Endometrium (tissue), 2 donors: Measurements from ENCODE around the gene RABGGTA.

Source experiments
- FAIRE-seq: peaks from 2 replicates; lab custom pipeline; 2012; peaks lifted over from hg19 to GRCh38; lab: Jason Lieb, UNC
- donor health status: control.
- donor health status: control.

RABGGTA gene

GRCh38 chr14:24304019-24304387 lies 32.6 kb upstream of the RABGGTA start:
- no peak for FAIRE-seq

GRCh38 chr14:24300326-24300980 lies 29.1 kb upstream of the RABGGTA start:
- FAIRE-seq: no peak

DNA sequence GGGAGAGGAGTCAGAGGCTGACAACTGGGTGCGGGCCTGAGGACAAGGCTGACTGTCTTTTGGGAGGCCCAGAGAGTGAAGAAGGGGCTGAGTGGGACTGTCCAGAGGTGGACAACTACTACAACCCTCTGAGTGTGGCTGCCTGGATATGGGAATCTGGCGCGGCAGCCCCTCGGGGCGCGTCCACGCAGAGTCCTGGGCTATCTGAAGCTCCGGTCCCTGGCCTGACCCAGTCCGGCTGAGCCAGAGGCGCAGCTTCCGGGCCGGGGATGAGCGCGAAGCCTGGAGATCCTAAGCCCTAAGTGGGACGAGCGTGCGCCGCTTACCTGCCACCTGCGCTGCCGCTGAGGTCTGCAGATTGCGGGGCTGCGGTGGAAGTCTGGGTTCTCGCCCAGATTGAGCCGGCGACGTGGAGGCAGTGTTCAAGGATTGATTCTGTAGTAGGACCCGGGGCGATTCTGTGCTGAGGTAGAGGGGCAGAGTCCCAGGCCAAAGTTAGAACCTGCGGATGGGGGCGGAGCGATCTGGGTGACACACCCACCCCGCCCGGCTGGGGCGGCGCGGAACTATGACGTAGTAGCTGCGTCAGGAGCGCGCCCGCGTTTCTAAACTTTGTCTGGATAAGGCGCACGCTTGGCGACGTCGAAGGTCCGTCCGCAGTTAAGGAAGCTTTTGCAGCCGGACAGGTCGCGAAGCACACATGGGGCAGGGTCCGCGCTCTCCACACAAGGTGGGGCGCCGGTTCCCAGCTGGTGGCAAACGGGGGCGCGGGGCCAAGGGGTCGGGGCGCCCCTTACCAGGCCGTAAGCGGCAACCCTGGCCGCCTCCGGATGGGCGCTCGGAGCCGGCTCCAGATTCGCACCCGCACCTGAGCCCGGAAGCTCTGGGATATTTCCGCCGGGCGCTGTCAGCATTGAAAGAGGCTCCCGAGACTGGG lies 28.1 kb upstream of the RABGGTA start, which contains the start of the genes DHRS1 and NOP9:
Gene DHRS1, minus strand, starts transcription at position 526 of the 937 bp plus-strand sequence. CDS start 674 bp downstream, outside the sequence.
Gene NOP9, plus strand, starts transcription at position 596 of the 937 bp plus-strand sequence. Its CDS starts 105 bp downstream, at position 701.
- peak; percentile 12 for FAIRE-seq

GRCh38 chr14:24298892-24299254 lies 27.5 kb upstream of the RABGGTA start:
- no peak for FAIRE-seq

GRCh38 chr14:24297190-24297964 lies 26.0 kb upstream of the RABGGTA start:
- FAIRE-seq: no peak

DNA sequence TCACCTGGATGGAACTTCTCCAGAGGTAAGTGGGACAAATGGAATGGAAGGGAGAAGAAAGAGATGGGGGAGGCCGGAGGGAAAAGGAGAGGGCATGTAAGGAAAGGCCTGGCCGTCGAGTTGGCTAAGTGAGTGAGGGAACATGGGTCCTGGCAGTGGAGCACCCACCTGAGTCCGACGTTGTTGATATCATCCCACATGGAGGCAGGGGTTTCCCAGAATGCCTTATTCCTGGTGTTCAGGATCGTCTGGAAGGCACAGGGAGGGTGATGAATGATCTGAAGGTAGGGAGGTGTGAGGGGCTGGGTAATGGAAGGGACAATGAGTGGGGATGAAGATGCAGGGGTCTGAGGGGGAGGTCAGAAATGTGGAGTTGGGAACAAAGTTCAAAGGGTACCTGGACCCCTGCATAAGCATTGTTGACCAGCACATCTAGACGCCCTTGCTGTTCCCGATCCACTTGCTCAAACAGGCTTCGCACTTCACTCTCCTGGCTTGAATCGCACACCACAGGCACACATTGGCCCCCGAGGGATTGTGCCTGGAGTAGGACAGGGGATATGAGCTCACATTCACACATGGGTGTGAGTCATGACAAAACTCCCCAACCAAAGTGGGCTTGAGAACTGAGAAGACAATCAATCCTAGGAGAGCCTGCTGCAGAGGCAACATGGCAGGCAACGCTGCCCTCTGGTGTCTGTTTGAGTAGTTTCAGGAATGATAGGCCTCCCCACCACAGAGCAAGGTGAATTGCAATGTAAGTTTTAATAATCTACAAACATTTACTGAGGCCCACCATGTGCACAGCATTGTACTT lies 25.2 kb upstream of the RABGGTA start:
- no peak for FAIRE-seq

DNA sequence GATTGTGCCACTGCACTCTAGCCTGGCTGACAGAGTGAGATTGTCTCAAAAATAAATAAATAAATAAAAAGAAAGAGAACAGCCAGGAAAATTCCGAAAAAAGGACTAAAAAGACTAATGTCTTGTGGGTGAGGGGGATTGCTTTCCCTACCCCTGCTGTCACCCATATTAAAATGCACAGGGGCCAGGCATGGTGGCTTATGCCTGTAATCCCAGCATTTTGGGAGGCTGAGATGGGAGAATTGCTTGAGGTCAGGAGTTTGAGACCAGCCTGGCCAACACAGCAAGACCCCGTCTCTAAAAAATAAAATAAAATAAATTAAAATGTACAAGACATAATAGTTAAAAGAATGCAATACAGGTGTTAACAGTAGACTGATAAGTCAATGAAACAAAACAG lies 22.1 kb upstream of the RABGGTA start:
- FAIRE-seq: no peak

DNA sequence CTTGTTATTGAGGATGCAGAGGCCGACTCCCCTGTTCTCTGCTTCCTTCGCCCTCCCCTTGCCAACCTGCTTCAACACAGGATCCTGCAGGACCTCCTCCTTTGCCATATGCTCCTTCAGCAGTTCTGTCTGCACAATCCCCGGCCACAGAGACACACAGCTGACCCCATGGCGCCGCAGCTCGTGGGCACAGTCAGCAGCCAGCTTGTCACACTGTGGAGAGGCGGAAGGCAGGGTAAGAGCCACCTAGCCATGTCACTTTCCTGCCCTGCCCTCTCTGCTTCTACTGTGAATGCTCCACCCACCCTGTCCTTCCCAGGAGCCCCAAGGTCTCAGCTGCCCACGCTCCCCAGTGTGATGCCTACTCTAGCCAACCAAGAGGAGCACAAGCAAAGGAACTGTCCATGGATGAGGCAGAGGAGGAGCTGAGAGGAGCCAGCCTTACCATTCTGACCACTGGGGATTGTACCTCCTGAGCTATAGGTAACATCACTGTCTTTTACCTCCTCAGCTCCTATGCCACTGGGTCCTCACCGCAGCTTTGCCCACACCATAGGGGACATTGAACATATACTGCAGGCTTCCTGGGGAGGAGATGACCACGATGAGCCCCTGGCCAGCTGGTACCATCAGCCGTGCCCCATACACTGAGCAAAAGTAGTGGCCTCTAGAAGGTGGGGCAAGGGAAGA lies 20.9 kb upstream of the RABGGTA start:
- FAIRE-seq: no peak

GRCh38 chr14:24291446-24292117 lies 20.2 kb upstream of the RABGGTA start:
- FAIRE-seq: no peak

GRCh38 chr14:24290746-24291145 lies 19.3 kb upstream of the RABGGTA start:
- no peak for FAIRE-seq

DNA sequence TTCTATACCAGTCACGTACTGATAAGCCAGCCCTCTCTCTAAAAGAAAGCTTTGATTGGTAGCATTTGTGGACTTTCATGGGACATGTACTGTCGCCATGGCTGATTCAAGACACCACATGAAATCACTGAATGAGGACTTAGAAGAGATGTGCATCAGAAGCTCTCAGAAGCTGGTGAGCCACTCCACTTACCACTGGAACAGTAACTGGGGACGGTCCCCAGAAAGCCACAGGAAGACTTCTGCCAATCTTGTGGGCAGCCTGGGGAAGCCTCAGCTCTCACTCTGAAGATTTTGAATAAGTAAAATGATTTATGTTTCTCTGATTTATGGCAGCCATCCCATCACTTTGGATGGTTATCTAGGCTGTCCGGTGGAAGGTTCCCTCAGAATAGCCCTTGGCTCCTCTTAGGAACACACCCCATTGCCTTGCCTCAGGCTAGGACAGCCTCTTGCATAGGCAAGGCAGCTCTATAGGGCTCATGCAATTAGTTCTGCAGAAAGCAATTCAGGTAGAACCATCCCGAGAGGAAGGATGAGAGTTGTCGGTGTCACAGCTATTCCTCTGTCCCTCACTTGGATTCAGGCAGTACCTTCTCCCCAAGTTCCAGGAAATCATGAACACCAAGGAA lies 18.4 kb upstream of the RABGGTA start:
- FAIRE-seq: no peak

GRCh38 chr14:24286996-24287395 lies 15.6 kb upstream of the RABGGTA start:
- FAIRE-seq: no peak

DNA sequence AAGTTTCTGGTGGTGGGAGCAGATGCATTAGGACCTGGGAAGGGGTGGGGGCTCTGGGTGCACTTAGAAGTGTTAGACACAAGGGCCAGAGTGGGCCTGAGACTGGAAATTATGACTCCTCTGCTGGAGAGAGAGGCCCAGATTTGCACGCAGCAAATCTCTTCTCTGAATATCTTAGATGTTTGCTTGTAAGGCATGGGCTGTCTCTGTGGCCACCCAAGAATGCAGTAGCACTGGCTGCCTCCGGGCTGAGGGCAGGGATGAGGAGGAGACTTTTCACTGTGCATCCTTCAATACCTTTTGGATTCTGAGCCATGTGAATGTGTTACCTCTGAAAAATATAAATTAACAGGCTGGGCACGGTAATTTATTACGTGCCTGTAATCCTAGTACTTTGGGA lies 14.0 kb upstream of the RABGGTA start:
- no peak for FAIRE-seq

DNA sequence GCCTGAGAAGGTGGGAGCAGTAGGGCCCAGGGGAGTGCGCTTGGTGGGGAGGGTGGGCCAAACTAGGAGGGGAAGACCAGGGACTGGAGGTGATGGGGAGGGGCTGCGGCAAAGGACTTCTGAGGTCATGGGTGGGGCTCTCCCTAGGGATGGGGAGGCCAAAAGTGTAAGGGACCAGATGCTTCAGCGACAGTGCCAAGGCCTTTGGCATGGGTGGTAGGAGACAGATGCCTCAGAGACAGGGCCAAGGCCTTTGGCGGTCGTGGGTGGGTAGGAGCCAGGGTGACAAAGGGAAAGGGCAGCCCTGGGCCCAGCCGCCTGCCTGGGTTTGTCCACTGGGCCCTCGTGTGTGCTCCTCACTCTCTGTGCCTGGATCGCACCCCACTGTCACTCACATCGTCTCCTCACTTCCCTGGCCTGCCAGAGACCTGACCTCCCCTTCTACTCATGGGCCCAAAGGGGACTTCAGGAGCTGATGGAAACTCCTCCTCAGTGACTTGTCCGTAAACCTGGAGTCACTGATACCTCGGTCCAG lies 13.2 kb upstream of the RABGGTA start:
- FAIRE-seq: no peak

DNA sequence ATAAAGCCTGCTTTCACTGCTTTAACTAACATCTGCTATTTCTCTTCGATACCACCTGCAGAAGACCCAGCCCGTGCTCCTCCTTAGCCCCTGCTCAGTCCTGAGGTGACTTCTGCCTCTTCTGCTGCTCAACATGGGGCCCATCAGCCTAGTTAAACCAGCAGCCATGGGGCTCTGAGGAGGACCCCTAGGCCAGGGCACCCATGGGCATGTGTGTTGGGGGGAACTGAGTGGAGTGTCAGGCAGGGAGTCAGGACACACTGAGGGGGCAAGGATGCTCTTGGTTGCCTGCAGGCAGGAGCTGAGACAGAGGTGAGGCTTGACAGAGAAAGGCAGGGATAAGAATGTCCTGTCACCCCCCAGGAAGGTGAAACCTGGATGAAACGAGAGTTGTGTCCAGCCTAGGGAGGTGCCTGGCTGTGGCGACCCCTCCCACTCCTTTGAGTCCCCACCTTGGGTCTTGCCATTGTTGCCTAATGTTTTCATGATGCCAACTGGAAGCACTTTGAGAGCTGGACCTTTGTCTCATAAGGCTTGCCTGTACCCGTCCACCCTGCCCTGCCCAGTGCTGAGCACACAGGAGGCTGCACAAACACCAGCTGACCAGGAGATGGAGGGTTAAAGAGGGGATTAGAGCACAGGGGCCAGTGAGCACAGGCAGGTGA lies 12.5 kb upstream of the RABGGTA start:
- no peak for FAIRE-seq

DNA sequence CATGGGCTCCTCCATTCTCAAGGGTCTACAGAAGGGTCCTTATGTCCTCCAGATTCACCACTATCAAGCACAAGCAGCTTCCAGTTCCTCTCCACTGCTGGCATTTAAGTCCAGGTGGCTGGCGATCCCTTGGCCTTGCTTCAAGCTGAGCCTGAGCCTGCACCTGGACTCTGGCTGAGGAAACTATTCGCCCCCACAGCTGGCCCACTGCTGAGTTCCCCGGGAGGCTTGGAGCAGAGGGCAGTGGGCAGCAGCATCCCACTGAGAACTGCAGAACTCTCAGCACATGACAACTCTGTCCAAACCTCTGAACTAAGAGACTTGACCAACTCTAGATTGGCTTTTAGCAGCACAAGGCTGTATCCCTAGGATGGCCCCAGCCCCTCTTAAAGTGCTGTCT lies 11.3 kb upstream of the RABGGTA start:
- no peak for FAIRE-seq

DNA sequence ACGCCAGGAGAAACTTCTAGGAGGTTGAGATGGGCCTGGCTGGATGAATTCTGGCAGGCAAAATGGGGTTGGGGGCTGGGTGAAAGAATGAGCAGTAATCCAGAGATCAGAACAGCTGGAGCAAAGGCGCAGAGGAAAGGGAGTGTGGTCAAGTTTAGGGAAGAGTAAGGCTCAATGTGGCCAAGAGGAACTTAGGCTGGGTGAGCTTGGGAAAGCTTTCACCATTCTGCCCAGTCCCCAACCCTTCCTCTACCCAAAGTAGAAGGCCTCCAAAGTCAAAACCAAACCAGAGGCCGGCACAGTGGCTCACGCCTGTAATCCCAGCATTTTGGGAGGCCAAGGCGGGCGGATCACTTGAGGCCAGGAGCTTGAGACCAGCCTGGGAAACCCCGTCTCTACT lies 10.2 kb upstream of the RABGGTA start:
- FAIRE-seq: no peak

DNA sequence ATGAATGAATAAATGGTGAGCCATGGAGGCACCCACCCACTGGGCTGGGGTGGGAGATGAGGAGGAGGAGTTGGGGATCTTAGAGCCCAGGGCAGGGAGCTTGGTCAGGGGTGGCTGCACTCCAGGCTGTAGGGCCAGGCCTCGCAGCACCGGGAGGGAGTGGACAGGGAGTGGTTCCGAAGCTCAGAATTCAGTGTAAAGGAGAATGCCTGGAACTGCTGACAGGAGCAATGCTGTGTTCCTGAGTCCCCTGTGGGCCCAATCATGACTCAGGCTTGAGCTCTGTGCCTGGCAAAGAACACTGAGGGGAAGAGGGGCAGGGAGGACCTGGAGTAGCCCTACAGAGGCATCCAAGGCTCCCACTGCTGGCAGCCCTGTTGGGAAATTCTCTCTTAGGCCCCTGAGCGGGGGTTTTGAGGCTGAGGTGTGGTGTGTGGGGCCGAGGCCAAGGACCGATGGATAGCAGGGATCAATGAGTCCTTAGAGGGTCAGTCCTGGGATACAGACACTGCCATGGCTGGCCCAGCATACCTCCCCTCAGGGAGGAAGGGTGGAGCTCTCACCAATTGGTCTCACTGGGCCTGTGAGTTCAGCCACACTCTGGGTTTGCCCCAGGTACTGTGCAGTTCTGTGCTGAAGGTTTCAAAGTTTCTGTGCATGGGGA lies 9.5 kb upstream of the RABGGTA start:
- no peak for FAIRE-seq
